ENCODE results near the gene INTS15. TPM values are rescaled to one million over a fixed set of nuclear protein-coding genes. Genes with fewer than 3 reads are reported as not detected.

INTS15 gene
- total and polyA plus RNA-seq, 9 of the 15 experiments (the other 6 are each of a cell fraction or from before 2014, with no cell fraction given): 0.52 to 28.9 (median 11.6) TPM

GRCh38 chr7:6562106-6562505, 27.7 kb upstream of the INTS15 start (continued):
- TF ChIP-seq ZHX1 (conservative IDR thresholded peaks at IDR 0.05; ENCODE audit: low read length): no peak
- no peak for TF ChIP-seq MCM7 (IDR thresholded peaks at IDR 0.05)
- no peak for TF ChIP-seq PRMT5 (CRISPR knock-in tag; IDR thresholded peaks at IDR 0.05)
- no peak for TF ChIP-seq NFRKB (IDR thresholded peaks at IDR 0.05; ENCODE audit: low read depth)
- no peak for TF ChIP-seq MTA3 (IDR thresholded peaks at IDR 0.05; ENCODE audit: borderline replicate concordance)
- TF ChIP-seq ZNF347 (CRISPR knock-in tag; IDR thresholded peaks at IDR 0.05; ENCODE audit: low read depth): no peak
- TF ChIP-seq KDM1A (IDR thresholded peaks at IDR 0.05): no peak
- no peak for TF ChIP-seq ZBTB12 (CRISPR knock-in tag; IDR thresholded peaks at IDR 0.05)
- TF ChIP-seq U2AF2 (optimal IDR thresholded peaks at IDR 0.05; ENCODE audit: low read depth, low read length): no peak
- TF ChIP-seq ZNF707 (CRISPR knock-in tag; conservative IDR thresholded peaks at IDR 0.05): no peak
- TF ChIP-seq REST (IDR thresholded peaks at IDR 0.05; ENCODE audit: borderline replicate concordance): no peak
- TF ChIP-seq REST (CRISPR knock-in tag; IDR thresholded peaks at IDR 0.05; ENCODE audit: low read depth): no peak
- no peak for TF ChIP-seq FOXK1 (CRISPR knock-in tag; IDR thresholded peaks at IDR 0.05; ENCODE audit: borderline replicate concordance)
- no peak for TF ChIP-seq ZNF644 (tag; IDR thresholded peaks at IDR 0.05; ENCODE audit: low read depth)

Measured in K562 (cell line).